NCI-H82 (cell line): ENCODE data around the gene ISY1.
"Not testable (repeated sequence)": the region's sequence is repeated elsewhere in the genome, so short reads cannot be mapped to it uniquely, and the experiment has no call there.

Experiments
- DNase-seq: peaks from one replicate; lab custom pipeline; 2025; lab: John Stamatoyannopoulos, UW

Gene ISY1

DNA sequence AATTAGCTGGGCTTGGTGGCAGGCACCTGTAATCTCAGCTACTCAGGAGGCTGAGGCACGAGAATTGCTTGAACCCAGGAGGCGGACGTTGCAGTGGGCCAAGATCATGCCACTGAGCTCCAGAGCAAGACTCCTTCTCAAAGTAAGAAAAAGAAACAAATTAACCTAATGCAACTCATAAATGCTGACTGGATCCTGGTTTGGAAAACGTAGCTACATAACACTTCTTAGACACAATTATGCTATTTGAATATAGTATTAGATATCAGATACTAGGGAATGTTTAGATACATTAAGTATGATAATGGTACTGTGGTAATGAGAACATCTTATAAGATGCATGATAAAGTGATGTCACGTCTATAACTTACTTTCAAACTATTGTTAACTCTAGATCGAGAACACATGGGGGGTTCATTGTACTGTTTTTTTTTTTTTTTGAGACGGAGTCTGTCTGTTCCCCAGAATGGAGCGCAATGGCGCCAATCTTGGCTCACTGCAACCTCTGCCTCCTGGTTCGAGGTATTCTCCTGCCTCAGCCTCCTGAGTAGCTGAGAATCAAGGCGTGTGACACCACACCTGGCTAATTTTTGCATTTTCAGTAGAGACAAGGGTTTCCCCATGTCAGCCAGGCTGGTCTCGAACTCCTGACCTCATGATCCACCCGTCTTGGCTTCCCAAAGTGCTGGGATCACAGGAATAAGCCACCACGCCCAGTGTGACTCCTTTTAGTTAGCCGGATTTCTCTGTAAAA is 5.9 kb upstream of the ISY1 start:
- DNase-seq, result peak; percentile 15

DNA sequence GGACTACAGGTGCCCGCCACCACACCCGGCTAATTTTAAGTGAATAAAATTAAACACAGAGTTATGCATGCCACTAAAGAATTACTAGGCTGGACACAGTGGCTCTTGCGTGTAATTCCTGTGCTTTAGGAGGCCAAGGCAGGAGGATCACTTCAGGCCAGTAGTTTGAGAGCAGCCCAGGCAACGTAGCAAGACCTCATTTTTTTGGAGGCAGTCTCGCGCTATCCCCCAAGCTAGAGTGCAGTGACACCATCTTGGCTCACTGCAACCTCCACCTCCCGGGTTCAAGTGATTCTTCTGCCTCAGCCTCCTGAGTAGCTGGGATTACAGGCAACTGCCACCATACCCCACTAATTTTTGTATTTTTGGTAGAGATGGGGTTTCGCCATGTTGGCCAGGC is 4.7 kb upstream of the ISY1 start:
- DNase-seq, result not testable (repeated sequence)

DNA sequence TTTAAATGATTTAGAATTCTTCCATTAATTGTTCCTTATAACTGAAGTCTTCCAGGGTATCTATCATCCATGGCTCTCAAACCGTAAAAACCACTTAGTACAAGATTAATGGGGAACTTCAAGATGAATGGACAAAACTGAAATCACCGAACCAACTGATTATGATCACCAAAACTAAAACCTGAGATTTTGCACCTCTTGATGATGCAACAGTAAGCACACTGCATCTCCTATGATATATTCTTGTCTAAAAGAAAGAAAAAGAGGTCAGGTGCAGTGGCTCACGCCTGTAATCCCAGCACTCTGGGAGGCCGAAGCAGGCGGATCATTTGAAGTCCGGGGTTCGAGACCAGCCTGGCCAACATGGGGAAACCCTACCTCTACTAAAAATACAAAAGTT is 3.6 kb upstream of the ISY1 start:
- DNase-seq, result peak; percentile 22

DNA sequence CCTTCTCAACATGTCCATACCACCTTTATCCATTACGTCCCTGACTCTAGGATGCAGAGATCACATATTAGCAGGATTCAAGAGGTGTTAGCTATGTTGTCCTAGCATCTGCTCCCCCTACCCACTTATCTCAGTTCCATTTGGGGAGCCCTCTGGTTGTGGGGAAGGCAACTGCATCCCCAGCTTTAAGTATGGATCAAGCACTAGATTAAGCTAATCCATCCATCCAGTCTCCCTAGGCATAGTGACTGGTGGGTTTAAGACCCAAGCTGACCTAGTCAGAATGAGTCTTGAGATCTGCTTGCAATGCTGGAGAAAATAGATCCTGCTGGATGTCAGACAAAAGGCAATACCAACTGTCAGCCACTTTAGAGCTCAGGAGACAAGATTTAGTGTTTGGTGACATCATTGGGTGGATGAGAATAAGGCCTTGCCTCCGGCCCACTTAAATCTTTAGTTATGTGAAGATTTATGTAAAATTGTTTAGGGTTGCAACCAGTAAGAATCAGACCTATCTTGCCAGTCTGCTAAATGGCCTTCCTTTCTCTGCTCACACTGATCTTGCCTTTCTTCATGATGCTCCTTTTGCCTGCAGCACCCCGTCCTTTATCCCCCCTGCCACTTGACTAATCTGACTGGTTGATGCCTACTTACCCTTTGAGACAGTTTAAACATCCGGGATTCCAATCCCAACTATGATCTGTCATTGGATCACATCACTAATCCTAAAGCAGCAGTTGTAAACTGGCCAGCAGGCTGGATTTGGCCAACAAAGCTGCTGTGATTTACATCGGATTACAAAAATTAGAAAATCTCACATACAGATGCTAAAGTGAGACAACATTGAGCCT is 2.1 kb upstream of the ISY1 start:
- peak; percentile 94 for DNase-seq

DNA sequence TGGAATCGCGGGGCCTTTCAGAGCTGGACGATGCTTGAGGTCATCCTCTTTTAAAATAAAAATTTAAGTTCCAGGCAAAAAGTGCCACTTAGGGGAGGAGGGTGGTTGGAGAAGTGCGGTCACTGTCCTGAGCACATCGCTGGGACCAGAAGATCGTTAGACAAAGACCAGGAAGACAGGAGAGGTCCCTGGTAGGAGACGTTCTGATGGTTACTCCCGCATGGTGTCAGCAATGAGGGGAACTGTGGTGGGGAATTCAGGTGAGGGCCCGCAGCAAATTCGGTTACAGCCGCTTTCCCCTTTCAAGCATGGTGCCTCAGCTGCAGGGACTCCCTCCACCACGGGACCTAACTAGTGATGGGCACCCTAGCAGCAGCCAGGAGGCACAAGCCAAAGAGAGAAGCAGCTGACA is 1.0 kb upstream of the ISY1 start:
- DNase-seq, result peak; percentile 58

DNA sequence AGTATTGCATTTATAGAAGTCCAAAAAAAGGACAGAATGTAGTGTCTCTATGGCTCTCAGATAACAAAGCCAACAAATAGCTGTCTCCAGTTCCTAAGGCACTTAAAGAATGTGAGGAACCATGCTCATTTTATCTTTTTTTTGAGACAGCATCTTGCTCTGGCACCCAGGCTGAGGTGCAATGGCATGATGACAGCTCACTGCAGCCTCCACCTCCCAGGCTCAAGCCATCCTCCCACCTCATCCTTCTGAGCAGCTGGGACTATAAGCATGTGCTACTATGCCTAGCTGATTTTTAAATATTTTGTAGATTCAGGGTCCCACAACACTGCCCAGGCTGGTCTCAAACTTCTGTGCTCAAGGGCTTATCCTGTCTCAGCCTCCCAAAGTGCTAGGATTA is 16.1 kb downstream of the ISY1 start:
- DNase-seq, result no peak

DNA sequence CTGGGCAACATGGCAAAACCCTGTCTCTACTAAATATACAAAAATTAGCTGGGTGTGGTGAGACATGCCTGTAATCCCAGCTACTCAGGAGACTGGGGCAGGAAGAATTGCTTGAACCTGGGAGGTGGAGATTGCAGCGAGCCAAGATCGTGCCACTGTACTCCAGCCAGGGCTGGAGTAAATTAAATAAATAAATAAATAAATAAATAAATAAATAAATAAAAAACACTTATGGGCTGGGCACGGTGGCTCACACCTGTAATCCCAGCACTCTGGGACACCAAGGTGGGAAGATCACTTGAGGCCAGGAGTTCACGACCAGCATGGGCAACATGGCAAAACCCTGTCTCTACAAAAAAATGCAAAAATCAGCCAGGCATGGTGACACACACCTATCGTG is 19.9 kb downstream of the ISY1 start:
- not testable (repeated sequence) for DNase-seq

DNA sequence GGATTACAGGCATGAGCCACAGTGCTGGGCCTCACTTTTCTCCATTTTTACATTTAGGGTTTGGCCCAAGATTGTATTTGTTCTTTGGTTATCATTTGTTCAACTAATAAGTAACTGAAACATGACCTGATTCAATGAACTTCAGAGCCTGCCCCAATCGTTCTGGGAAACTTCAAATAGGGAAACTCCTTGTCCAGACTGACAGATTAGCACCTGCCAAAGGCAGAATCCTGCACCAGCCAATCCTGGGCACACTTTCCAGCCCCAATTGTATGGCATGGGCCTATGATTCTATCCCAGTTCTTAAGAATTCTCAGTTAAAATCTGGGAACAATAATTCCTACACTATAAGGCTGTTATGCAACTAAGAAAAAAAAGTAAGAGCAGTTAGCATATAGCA is 21.0 kb downstream of the ISY1 start:
- DNase-seq, result no peak

DNA sequence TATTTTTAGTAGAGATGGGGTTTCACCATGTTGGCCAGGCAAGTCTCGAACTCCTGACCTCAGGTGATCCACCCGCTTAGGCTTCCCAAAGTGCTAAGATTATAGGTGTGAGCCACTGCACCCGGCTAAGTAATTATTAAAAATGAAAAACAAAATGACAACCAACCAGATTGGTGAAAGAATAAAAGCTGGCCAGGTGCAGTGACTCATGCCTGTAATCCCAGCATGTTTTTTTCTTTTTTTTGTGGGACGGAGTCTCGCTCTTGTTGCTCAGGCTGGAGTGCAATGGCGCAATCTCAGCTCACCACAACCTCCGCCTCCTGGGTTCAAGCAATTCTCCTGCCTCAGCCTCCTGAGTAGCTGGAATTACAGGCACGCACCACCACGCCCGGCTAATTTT is 24.6 kb downstream of the ISY1 start:
- not testable (repeated sequence) for DNase-seq

DNA sequence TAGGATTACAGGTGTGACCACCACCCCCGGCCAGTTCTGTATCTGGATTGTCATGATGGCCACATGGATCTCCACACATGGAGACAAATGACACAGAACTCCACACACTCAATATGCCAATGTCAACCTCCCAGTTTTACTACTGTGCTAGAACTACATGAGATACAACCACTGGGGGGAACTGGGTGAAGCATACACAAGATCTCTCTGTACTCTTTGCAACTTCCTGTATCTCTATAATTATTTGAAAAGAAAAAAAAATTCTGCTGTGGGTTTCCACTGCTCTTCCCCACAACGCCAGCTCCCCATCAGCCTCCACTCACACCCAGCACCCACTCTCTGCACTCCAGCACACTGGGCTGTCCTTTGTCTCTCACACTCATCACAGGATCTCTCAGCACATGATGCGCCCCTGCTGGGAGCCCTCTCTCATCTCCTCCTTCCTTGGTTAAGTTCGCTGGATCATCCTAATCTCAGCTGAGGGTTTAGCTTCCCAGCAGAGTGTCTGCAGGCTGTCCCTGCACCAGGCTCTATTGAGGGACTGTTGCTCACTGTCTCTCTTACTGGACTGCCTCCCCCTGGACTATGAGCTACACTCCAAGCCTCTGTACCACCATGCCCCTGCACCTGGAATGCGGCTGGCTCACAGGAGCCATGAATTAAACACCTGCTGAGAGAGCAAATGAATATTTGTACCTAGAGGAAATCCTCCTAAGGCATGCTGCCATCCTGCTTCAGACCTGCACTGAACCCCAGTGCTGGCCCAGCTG is 28.6 kb downstream of the ISY1 start:
- DNase-seq, result no peak

DNA sequence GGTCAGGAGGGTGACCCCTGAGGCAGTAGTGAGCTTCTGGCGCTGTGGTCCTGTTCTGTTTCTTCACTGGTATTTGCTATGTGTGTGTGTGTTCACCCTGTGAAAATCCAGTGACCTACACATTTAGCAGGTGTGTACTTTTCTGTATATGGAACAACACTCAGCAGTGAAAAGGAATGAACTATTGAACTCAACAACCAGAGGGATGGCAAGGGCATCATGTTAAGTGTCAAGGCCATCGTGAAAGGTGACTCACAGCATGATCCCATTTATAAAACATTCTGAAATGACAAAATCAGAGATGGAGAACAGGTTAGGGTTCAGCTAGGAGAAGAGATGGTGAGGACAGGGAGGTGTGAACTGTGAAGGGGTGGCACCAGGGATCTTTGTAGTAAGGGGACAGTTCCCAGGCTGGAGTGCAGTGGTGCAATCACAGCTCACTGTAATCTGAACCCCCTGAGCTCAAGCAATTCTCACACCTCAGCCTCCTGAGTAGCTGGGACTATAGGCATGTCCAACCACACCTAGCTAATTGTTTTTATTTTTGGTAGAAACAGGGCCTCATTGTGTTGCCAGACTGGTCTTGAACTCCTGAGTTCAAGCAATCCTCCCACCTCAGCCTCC is 29.3 kb downstream of the ISY1 start:
- DNase-seq, result no peak

DNA sequence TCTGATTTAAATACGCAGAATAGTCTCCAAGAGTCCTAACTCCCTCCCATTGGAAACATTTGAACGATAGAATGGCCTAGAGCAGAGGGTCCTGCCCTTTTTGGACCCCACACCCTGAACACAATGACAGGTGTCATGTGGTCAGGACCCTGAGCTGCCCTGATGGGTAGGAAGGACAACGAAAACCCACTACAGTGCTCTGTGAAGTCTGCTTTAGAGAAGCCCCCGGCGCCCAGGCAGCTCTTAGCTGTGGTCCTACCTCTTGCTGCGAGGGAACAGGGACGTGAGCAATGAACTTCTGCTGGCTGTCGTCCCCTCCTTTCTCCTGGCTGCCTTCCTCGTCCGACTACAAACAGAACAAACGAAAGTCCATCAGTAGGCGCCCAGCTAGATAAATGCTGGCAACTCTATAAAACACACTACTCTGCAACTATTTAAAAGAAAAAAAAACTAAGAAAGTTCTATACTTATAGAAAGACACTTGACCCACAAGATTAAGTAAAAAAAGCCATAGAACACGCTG is 30.5 kb downstream of the ISY1 start:
- no peak for DNase-seq

DNA sequence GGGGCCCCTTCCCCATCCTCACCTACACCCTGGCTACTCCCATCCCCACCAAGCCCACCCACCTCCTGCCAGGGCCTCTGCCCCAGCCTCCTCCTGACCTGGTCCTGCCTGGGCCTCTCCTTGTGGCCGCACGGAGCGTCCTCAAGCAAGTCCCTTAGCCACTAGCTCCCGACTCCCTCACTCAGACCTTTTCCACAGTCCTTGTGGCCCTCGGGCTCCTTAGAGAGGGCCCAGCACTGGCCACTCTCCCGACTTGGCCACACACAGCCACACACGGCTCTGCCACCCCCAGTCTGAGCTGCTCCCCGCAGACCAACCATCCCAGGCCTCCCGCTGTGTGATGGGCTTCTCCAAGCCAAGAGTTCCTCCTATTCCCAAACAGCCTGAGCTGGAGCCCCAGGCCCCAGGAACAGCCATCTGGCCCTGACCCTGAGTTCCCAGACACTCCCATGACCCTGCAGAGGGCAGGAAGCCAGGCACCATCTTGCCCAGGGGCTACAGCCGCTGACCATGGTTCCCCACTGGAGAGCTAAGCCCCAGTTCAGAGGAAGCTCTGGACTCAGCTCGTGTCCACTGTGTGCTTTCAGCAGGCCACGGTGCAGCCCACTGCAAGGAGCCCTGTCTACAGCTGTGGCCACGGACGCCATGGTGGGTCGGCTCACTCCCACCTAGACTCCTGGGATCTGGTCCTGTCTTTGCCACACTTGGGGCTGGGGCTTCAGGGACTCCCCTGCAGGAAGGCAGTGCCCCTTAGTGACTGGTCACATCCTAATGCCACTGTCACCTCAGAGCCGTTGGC is 32.3 kb downstream of the ISY1 start:
- DNase-seq, result no peak

DNA sequence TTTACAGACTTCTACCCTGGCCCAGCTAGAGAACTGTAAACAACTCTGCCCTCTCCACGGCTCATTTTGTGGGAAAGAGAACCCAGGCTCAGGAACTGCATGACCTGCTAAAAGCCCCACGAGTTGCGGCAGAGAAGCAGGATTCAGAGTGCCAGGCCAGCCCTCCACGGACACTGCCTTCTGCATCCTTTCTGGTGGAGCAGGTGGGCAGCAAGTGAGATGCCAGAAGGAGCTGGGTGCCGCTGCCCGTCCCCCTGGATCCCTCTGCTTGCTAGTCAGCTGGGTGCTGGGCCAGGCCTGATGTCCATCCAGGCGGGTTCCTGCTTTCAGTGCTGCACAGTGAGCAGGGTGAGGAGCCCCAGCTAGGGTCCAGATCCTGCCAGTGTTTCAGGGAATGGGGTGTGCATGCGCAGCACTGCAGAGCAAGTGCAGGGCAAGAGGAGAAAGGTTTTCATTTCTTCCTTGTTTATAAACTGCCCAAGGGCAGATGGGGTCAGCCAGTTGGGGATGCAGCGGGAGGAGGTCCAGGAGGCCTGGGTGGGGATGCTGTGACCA is 34.1 kb downstream of the ISY1 start:
- no peak for DNase-seq

DNA sequence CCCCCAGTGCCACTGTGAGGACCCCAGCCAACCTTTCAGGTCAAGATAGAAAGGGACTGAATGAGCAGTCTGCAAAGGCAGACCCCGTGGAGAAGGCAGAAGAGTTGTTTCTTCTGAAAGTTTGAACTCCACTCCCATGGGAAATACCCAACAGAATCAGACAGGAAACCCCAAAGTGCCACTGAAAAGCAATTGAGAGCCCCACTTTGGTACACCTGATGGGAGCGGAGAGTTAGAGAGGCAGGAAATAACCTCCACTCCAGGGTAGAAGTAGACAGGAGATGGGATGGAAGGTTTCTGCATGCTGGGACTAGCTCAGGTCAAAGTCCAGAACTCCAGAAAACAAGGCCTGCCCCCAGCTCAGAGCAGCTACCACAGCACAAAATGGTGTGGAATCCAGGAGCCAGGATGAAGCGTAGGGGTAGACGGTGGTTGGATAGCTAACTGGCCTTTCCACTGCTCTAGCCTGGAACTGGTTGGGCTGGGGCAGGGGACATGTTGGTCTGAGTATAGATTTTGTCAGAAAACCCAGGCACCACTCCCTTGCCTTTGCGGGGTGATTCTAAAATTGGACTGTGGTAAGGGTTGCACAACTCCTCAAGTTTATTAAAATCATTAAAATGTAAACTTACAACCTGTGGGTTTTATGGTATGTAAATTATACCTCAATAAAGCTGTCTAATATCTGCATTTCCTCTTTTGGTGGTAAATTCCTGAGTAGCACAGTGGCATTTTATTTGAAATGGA is 37.4 kb downstream of the ISY1 start:
- no peak for DNase-seq

DNA sequence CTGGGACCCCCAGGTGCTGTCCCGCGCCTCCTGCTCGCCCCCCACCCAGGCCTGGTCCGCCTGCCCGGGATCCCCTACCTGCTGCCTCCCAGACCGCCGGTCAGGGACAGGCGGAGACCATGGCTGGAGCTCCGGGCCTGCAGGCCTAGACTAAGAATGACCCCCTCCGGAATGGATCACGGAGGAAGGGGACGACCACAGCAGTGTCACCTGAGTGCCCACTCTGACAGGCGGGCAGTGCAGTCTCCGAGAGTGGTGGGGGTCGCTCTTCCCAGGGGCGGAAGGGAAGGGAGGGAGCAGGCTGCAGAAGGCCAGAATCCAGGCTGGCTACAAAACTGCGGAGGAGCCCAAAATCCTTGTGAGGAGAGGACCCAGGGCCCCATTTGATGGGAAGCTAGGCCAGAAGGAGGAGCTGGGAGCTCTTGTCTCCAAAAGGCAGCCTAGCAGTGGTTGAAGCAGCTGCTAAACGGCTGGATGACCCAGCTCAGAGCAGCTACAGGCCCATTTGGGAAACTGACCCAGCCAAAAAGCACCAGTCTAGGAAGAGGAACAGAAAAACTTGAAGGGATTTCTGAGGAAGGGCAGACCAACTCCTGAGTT is 38.4 kb downstream of the ISY1 start:
- DNase-seq, result peak; percentile 37

DNA sequence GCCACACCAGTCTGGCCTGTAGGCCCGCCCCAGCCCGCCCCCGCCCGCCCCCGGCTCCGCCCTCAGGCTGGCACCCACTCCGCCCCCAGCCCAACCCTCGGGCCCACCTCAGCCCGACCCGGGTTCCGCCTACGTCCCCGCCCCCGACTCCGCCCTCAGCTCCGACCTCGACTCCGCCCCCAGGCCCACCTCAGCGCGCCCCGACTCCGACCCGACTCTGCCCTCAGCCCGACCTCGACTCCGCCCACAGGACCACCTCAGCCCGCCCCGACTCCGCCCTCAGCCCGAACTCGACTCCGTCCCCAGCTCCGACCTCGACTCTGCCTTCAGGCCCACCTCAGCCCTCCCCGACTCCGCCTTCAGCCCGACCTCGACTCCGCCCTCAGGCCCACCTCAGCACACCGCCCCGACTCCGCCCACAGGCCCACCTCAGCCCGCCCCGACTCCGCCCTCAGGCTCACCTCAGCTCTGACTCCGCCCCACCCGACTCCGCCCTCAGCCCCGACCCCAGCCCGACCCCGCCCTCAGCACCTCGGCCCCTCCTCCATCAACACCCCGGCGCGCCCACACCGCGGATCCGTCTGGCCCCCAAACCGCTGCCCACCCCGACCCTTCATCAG is 39.0 kb downstream of the ISY1 start, which contains the start of gene RAB43:
TSS of gene RAB43 (minus strand) at position 13 of the 620 bp plus-strand sequence. CDS start 315 bp downstream, outside the sequence.
- peak; percentile 93 for DNase-seq

DNA sequence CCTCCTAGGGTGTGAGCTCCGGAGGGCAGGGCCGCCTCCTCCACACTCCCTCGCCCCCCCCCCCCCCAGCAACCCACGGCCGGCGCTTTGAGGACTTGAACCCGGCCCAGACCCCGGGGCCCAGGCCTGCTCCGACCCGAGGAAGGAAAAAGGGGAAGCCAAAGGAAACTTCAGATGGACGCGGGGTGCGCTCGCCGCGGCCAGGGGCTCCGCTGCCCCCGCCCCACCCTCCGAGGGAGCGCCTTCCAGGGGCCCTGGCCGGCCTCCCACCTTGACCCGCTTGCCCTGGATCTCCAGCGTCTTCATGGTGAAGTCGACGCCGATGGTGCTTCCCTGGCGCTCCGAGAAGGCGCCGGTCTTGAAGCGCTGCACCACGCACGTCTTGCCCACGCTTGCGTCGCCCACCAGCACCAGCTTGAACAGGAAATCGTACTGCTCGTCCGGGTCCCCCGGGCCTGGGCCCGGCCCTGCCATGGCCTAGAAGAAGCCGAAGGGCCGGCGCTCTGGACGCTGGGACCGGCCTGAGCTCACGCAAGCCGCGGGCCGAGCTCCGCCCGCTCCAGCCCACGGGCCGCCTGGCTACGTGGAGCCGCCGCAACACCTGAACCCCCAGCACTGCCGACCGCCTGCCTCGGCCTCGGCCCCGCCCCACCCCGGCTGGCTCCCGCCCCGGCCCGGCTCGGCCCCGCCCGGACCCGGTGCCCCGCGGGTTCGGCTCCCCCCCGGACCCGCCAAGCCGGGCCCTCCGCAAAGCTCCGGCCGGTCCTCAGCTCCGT is 39.7 kb downstream of the ISY1 start:
- peak; percentile 66 for DNase-seq
